HTR-8/SVneo (cell line): Measurements from ENCODE around the gene POU6F2.
A peak's percentile ranks its signal among the peaks of the same experiment; 100 is the strongest.
"Not testable (repeated sequence)": the region's sequence is repeated elsewhere in the genome, so short reads cannot be mapped to it uniquely, and the experiment has no call there.

Experiments
- DNase-seq: peaks from one replicate; pipeline ENCODE4 v3.0.0; 2011; ENCODE audit warnings: low spot score, mixed read lengths; ENCODE audit not compliant: insufficient read length
- FAIRE-seq: peaks from 2 replicates; lab custom pipeline; 2011; peaks lifted over from hg19 to GRCh38; lab: Jason Lieb, UNC

Gene POU6F2

GRCh38 chr7:38977685-38978084 is at the start of gene POU6F2:
POU6F2 (plus strand) TSS chr7:38977909; CDS start chr7:38977954, 45 bp downstream.
- FAIRE-seq (no peak), DNase-seq (no peak)

- no peak for DNase-seq
- no peak for FAIRE-seq
Measured at GRCh38 chr7:38928506-38928905, 49.2 kb upstream of the POU6F2 start.

- DNase-seq = no peak
- no peak for FAIRE-seq
Measured at GRCh38 chr7:38929460-38930171, 48.1 kb upstream of the POU6F2 start.

- FAIRE-seq (no peak), DNase-seq (peak; percentile 32)
Measured at GRCh38 chr7:38932509-38933168, 45.1 kb upstream of the POU6F2 start.

GRCh38 chr7:38934051-38934450 is 43.7 kb upstream of the POU6F2 start:
- no peak for FAIRE-seq
- no peak for DNase-seq

GRCh38 chr7:38934536-38934935 is 43.2 kb upstream of the POU6F2 start:
- no peak for FAIRE-seq
- DNase-seq = no peak

- DNase-seq (no peak), FAIRE-seq (no peak)
Measured at GRCh38 chr7:38936641-38937040, 41.1 kb upstream of the POU6F2 start.

GRCh38 chr7:38938001-38938485 is 39.7 kb upstream of the POU6F2 start:
- FAIRE-seq (no peak), DNase-seq (no peak)

- DNase-seq (no peak), FAIRE-seq (no peak)
Measured at GRCh38 chr7:38938589-38938988, 39.1 kb upstream of the POU6F2 start.

GRCh38 chr7:38940774-38941173 is 36.9 kb upstream of the POU6F2 start:
- no peak for FAIRE-seq

GRCh38 chr7:38942431-38943051 is 35.2 kb upstream of the POU6F2 start:
- DNase-seq (no peak), FAIRE-seq (no peak)

More at GRCh38 chr7:38940774-38941173, 36.9 kb upstream of the POU6F2 start:
- no peak for DNase-seq

GRCh38 chr7:38947541-38947940 is 30.2 kb upstream of the POU6F2 start:
- FAIRE-seq, DNase-seq: not testable (repeated sequence)

- DNase-seq (no peak), FAIRE-seq (no peak)
Measured at GRCh38 chr7:38950309-38950708, 27.4 kb upstream of the POU6F2 start.

- no peak for FAIRE-seq
- DNase-seq = no peak
Measured at GRCh38 chr7:38951213-38951612, 26.5 kb upstream of the POU6F2 start.

- no peak for DNase-seq
- no peak for FAIRE-seq
Measured at GRCh38 chr7:38953227-38953626, 24.5 kb upstream of the POU6F2 start.

GRCh38 chr7:38953971-38954370 is 23.7 kb upstream of the POU6F2 start:
- no peak for FAIRE-seq

GRCh38 chr7:38955892-38956291 is 21.8 kb upstream of the POU6F2 start:
- FAIRE-seq = no peak

More at GRCh38 chr7:38953971-38954370, 23.7 kb upstream of the POU6F2 start:
- no peak for DNase-seq

GRCh38 chr7:38962028-38962427 is 15.7 kb upstream of the POU6F2 start:
- DNase-seq (no peak), FAIRE-seq (no peak)

More at GRCh38 chr7:38955892-38956291, 21.8 kb upstream of the POU6F2 start:
- DNase-seq = no peak

- no peak for DNase-seq
- no peak for FAIRE-seq
Measured at GRCh38 chr7:38964921-38965320, 12.8 kb upstream of the POU6F2 start.

- FAIRE-seq (no peak), DNase-seq (no peak)
Measured at GRCh38 chr7:38973760-38974159, 3.9 kb upstream of the POU6F2 start.

- DNase-seq (no peak), FAIRE-seq (no peak)
Measured at GRCh38 chr7:38975944-38976392, 1.7 kb upstream of the POU6F2 start.
